ENCODE results near the gene AGK.
"Not testable (repeated sequence)": the region's sequence is repeated elsewhere in the genome, so short reads cannot be mapped to it uniquely, and the experiment has no call there.

AGK gene

DNA sequence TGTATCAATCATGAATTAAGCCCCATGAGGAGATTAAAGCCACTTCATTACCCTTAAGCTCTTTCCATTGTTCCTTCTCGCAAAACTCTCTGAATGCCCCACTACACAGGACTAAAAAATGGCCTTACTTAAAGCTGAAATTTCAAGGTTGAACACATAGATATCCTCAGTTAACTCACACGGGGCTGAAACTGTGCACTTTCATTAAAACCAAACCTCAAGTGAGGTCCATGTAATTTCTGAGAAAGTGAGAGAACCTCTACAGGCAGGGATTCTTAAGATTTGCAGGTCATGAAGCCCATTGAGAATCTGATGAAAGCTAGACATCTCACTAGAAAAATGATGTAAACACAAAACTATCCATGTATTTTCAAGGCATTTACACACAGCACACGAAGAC, 134.9 kb downstream of the AGK start:
- no peak for FAIRE-seq

DNA sequence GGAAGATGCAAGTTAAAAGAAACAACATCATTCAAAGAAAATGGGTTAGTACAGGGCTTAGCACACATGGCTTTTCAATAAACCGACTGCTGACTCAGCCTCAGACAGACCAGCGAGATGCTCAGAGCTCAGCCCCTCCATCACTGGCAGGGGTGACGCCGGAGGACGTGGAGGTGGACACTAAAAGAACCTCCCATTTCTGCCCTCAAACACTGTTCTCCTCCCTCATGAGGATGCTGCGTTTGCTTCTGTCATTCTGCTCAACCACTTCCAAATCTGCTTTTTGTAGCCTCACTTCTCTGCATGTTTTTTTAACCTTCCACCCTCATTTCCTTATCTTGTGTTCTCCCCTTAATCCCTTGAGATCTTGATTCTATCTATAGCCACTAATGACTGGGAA, 135.5 kb downstream of the AGK start:
- FAIRE-seq = no peak

GRCh38 chr7:141688043-141688442, 136.8 kb downstream of the AGK start:
- FAIRE-seq = no peak

DNA sequence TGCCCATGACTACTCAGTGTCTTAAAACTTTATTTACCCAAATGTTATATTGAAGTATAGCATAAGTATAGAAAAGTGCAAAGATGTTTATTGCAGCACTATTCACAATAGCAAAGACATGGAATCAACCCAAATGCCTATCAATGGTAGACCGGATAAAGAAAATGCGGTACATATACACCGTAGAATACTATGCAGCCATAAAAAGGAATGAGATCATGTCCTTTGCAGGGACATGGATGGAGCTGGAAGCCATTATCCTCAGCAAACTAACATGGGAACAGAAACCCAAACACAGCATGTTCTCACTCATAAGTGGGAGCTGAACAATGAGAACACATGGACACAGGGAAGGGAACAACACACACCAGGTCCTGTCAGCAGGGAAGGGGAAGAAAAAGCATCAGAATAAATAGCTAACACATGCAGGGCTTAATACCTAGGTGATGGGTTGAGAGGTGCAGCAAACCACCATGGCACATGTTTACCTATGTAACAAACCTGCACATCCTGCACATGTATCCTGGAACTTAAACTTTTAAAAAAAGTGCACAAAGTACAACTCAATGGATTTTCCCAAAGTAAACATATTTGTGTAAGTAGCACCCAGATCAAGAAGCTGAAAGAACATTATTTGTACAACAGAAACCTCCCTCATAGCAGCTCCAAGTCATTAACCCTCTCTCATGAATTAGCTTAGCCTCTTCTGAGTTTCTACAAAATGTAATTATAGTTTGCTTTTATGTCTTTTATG, 138.0 kb downstream of the AGK start:
- not testable (repeated sequence) for FAIRE-seq

DNA sequence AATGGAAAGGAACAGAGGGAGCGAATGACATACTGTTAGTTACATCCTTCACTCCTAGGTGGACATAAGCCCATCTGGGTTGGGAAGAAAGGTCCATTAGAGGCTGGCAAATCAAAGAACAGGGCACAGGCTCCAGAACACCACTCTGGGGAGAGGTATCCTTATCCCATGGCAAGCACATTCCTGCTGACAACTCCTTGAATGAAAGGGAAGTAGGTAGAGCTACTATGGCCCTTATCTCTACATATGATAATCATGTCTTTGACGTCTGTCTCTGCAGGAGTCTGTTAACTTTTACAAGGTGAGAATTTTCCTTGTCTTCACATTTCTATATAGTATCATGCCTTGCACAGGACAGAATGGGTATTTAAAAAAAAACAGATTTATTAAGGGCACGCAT, 140.3 kb downstream of the AGK start:
- FAIRE-seq = no peak

DNA sequence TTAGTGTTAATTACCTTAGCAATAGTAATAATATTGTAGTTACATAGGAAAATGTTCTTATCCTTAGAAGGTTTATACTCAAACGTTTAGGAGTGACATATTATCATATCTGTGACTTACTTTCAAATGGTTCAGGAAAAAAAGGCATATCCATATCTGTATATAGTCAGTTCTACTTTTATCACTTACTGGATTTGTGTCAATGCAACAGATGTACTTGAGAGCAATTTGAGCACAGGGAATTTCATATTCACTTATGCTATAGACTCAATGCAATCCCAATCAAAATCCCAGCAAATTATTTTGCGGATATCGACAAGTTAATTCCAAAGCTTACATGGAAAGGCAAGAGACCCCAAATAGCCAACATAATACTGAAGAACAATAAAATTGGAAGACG, 140.8 kb downstream of the AGK start:
- no peak for FAIRE-seq

DNA sequence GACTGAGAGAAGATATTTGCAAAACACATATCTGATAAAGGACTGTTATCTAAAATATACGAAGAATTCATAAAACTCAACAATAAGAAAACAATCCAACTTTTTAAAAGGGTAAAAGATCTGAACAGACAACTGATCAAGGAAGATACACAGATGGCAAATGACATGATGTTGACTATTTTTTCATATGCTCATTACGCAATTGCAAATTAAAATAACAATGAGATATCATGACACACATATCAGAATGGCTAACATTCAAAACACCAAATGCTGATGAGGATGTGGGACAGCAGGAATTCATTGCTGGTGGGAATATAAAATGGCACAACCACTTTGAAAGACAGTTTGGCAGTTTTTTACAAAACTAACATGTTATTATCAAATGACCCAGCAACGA, 141.9 kb downstream of the AGK start:
- FAIRE-seq = no peak

DNA sequence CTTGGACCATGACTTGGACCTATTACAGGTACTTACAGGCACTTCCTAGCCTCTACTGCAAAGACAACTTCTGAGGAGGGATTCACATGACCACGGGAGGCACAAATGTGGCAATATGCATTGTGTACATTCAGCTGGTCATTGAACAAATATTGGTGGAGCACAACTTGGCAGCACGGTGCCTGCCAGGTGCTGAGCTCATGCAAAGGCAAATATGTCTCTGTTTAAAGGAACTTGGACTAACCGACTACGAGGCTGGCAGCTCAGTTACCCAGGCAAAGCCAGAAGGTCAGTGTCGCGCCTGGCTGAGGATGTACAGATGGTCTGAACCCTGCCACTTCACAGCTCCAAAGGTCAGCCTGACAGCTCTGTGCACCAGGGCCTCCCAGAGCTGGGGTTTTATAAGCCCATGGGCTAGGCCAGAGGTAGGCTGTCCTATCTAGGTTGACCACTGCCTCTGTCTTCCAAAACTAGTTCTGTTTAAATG, 144.6 kb downstream of the AGK start:
- FAIRE-seq = no peak

DNA sequence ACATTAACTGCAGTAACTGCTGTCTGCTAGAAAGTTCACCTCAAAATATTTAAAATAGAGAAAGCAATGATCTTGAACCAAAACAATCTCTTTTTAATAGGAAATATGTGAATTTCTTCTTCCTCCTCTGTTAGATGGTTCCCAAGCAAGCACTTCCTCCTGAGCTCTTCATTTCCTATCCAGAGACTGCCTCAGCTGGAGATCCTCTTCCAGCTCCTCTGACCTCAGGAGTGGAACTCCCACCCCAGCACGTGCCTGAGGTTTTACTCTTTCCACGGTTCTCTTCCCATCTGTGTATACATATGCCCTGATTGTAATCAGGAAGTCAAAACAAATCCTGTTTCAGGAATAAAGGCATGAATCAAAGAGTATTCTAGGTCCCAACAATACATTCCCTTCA, 145.1 kb downstream of the AGK start:
- no peak for FAIRE-seq

DNA sequence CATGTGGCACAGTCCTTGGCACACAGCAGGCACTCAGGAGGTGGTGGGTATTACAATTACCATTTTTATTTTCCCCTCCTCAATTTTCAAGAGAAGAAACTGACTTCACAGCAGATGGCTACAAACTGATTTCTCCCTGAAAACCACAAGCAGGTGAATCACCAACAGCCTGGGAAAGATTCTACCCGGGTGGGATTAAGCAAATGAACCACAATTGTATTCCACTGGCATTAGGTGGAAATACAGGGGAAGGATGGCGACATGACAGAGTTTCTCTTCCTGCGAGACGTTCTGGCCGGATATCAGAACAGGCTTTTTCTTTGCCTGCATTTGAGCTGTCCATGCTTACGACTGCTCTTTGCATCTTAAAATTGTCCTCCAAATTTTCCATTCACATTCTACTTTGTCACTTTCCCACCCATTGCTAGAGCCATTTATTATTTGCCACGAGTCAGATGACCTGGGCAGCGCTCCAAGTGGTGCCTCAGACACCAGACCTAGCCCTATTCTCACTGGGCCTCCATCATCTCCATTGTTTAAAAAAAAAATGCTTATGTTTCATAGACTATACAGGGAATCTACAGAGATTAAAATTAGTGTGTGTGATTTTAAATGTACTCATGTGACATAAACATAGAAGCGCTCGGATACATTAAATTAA, 146.1 kb downstream of the AGK start:
- FAIRE-seq = no peak

GRCh38 chr7:141698247-141699015, 147.2 kb downstream of the AGK start:
- FAIRE-seq = no peak

- FAIRE-seq = no peak
Measured at GRCh38 chr7:141699860-141700259, 148.7 kb downstream of the AGK start.

- FAIRE-seq = no peak
Measured at GRCh38 chr7:141700296-141700847, 149.2 kb downstream of the AGK start.

- FAIRE-seq = no peak
Measured at GRCh38 chr7:141700848-141701371, 149.7 kb downstream of the AGK start.

- FAIRE-seq = no peak
Measured at GRCh38 chr7:141701489-141702046, 150.4 kb downstream of the AGK start.

GRCh38 chr7:141702047-141702567, 150.9 kb downstream of the AGK start, which contains the start of gene DENND11:
TSS of gene DENND11 (minus strand) at chr7:141702166. CDS start at chr7:141702153, 13 bp downstream.
- FAIRE-seq = no peak

DNA sequence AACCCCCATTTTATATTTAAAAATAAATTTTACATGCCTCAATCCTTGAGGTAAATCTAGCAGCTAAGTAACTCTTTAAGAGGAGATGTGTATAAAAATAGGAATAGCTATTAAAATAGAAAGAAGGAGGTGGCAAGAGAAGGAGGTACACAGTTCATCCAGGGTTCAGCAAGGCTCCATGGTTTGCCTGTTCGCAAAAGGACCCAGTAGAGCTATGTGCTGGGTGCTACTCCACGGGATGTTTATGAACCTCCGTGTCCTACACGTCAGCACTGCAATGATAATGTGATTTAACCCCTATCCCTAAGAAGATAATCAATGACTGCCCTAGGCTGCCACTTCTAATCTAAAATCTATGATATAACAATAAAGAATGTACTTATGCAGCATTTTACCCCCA, 151.7 kb downstream of the AGK start:
- FAIRE-seq = no peak

DNA sequence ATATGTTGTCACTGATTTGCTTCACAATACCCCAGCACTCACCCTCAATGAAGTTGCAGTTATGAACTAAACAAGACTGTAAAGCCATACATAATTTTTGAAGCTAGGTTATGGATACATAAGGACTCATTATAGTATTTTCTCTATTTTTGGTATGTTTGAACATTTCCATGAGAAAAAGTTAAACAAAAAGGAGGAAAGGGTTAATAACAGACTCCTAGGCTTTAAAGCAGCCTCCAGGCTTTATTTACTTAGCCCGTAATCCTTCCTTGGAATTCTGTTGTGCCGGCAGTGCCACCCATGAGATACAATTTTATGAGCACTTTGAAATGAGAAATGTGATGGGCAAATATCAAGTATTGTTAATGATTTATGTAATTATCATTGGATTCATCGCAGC, 152.9 kb downstream of the AGK start:
- no peak for FAIRE-seq

DNA sequence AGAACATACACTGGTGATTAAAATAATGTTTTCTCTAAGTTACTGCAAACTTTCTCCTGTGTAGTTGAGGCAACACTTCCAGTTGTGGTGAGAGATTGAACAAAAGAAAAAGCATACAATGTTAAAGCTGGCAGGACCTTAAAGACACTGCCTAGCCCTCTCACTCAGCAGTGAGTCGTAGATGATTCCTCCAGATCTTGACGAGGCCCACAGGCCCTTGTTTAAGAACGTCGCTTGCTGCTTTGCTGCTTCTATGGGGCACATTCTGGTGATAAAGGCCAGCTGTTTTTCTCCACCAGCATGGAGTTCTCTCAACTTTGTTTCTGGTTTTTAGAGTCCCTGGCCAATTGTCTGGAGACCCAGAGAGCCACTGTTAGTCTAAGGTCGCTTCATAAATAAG, 153.5 kb downstream of the AGK start:
- FAIRE-seq = no peak
